BJ (cell line): Measurements from ENCODE around the gene ATP5MC2. TPM values are rescaled to one million over a fixed set of nuclear protein-coding genes. Genes with fewer than 3 reads are reported as not detected.
"Not testable (repeated sequence)": the region's sequence is repeated elsewhere in the genome, so short reads cannot be mapped to it uniquely, and the experiment has no call there.

ENCODE experiments used
- CTCF ChIA-PET: fragments of 350-600 bp; formaldehyde crosslinking; extraction: SDS; loops from one replicate; lab custom pipeline; 2021; ENCODE audit warnings: antibody characterized with exemption, inconsistent platforms; lab: Yijun Ruan, JAX
- POLR2A ChIA-PET: fragments of 300-600 bp; sonication (Branson Sonifier 250); formaldehyde crosslinking; extraction: SDS; loops from one replicate; lab custom pipeline; 2021; ENCODE audit warnings: antibody characterized with exemption; lab: Charles Lee
- DNase-seq: peaks from one replicate; pipeline ENCODE4 v3.0.0-alpha.2; 2011; ENCODE audit warnings: low read depth
- H3K27me3 ChIP-seq: 2 replicates; pipeline ENCODE4 v1.6.0; 2011; ENCODE audit warnings: low read length; ENCODE audit not compliant: control insufficient read depth, insufficient read depth
- H3K36me3 ChIP-seq: 2 replicates; pipeline ENCODE4 v1.5.1; 2011; ENCODE audit warnings: low read length; ENCODE audit not compliant: control insufficient read depth, insufficient read depth
- H3K4me3 ChIP-seq: 2 replicates; pipeline ENCODE4 v1.5.1; 2011; ENCODE audit warnings: low read depth, mild to moderate bottlenecking, control low read depth, low read length
- CTCF ChIP-seq: IDR thresholded peaks from 2 replicates; pipeline ENCODE4 v1.5.1; 2011; ENCODE audit warnings: low read depth, mild to moderate bottlenecking, control low read depth, inconsistent platforms, low read length, moderate library complexity; ENCODE audit not compliant: insufficient read depth
- polyA plus RNA-seq: library from polyadenylated mRNA; depleted of rRNA; stranded (reverse); fragments of >200 nt; gene quantifications from 2 replicates; pipeline ENCODE4 v1.2.3, GENCODE V29; 2011

Gene ATP5MC2
- polyA plus RNA-seq, 1 experiment, result 356 TPM

GRCh38 chr12:53684654-53685220, 8.9 kb upstream of the ATP5MC2 start:
- TF ChIP-seq CTCF, result no peak
- H3K4me3 ChIP-seq, result no peak overlapping the region
- POLR2A ChIA-PET, result no interaction called here
- no peak for DNase-seq
- no peaks in the 10 kb centered on the region for H3K27me3 ChIP-seq
- no peaks in the 10 kb centered on the region for H3K36me3 ChIP-seq
- CTCF ChIA-PET, result interaction anchor here (1.0 to 3.3 kb wide), 5 partner anchors 9 to 62 kb away, joined by 3 to 15 read pairs (median 4); partner anchors contain the start of gene ATP5MC2

- Histone ChIP-seq H3K4me3 (no peak overlapping the region), H3K36me3 (no peaks in the 10 kb centered on the region), H3K27me3 (no peaks in the 10 kb centered on the region)
- ChIA-PET CTCF (interaction anchor here (0.6 to 1.0 kb wide), 3 partner anchors 11 to 1356 kb away, joined by 3 read pairs; no protein-coding TSS in a partner anchor), POLR2A (no interaction called here)
- TF ChIP-seq CTCF, result no peak
- no peak for DNase-seq
These were observed 8.1 kb upstream of the ATP5MC2 start for GRCh38 chr12:53683983-53684382.

- ChIA-PET POLR2A (no interaction called here), CTCF (interaction anchor here (0.6 to 1.0 kb wide), 3 partner anchors 11 to 1356 kb away, joined by 3 read pairs; no protein-coding TSS in a partner anchor)
- TF ChIP-seq CTCF, result no peak
These were observed 7.6 kb upstream of the ATP5MC2 start for GRCh38 chr12:53683494-53683893.

GRCh38 chr12:53680061-53680460, 4.2 kb upstream of the ATP5MC2 start:
- H3K4me3 ChIP-seq, H3K27me3 ChIP-seq, DNase-seq, POLR2A ChIA-PET, H3K36me3 ChIP-seq: not testable (repeated sequence)
- CTCF ChIA-PET, result interaction anchor here (1.3 to 7.0 kb wide), 3 partner anchors 20 to 138 kb away, joined by 3 to 125 read pairs (median 29); no protein-coding TSS in a partner anchor

More at GRCh38 chr12:53683494-53683893, 7.6 kb upstream of the ATP5MC2 start:
- H3K27me3 ChIP-seq, result no peaks in the 10 kb centered on the region
- no peaks in the 10 kb centered on the region for H3K36me3 ChIP-seq
- no peak for DNase-seq
- no peak overlapping the region for H3K4me3 ChIP-seq

- no peak for TF ChIP-seq CTCF
- POLR2A ChIA-PET, result interaction anchor here (0.5 kb wide), 1 partner anchor 33 kb away, joined by 9 read pairs; no protein-coding TSS in a partner anchor
- 0 out of 2 replicates have a peak, but pooled peaks cover 2% of the 10 kb centered on the region for H3K36me3 ChIP-seq
- no peak for DNase-seq
- H3K27me3 ChIP-seq, result no peaks in the 10 kb centered on the region
- CTCF ChIA-PET, result interaction anchor here (1.0 to 7.0 kb wide), 11 partner anchors 12 to 169 kb away, joined by 3 to 125 read pairs (median 5); no protein-coding TSS in a partner anchor
- H3K4me3 ChIP-seq, result no peak overlapping the region
These were observed 1.9 kb upstream of the ATP5MC2 start for GRCh38 chr12:53677800-53678148.
